T-helper 9 cell (primary cell): ENCODE measurements around the gene ZIC5.

Experiments
- DNase-seq: peaks from one replicate; pipeline ENCODE4 v3.0.0-alpha.2; 2020

The ZIC5 gene

DNA sequence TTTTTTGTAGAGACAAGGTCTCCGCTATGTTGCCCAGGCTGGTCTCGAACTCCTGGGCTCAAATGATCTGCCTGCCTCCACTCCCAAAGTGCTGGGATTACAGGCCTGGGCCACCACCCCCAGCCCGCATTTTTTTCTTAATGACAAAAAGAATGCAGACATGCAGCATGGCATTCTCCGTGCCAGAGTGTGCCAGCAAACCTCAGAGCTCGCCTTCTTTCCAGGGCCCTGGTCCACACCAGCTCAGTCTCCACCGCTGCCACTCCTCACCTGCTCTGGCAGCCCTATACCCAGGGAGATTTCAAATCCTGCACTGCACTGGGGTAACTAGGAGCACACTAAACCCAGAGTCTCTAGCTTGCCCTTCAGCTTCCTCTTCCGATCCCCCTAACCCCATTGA is 41.7 kb downstream of the ZIC5 start:
- no peak for DNase-seq

DNA sequence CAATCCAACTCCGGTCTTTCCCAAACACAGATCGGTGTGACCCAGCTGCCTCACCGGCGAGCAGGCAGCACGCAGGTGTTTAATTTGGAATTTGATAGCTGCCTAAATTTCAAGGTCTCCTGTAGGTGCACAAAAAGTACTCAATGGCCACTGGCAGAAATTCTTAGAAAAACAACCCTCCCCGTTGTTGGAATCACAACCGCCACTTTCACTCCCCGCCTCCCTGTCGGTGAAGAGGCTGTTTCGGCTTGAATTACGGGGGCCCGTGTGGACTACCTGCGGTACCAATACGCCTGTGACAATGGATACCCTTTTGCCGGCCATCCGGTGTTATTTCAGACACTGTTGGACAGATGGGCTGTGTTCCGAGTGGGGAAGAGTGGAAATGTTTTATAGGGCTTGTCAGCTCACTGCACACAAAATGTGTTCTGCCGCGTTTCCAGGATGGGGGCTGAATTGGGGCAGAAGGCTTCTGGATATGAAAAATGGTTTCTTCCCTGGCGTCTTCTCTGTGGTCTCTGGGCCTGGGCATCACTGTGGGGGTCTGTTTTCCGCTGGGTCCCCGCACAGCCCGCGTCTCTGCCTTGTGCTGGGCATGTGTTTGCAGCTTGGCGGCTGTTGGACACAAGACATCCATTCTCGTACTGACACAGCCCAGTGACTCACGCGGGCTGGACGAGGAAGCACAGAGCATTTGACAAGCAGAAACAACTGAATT is 45.4 kb downstream of the ZIC5 start:
- DNase-seq, result no peak

DNA sequence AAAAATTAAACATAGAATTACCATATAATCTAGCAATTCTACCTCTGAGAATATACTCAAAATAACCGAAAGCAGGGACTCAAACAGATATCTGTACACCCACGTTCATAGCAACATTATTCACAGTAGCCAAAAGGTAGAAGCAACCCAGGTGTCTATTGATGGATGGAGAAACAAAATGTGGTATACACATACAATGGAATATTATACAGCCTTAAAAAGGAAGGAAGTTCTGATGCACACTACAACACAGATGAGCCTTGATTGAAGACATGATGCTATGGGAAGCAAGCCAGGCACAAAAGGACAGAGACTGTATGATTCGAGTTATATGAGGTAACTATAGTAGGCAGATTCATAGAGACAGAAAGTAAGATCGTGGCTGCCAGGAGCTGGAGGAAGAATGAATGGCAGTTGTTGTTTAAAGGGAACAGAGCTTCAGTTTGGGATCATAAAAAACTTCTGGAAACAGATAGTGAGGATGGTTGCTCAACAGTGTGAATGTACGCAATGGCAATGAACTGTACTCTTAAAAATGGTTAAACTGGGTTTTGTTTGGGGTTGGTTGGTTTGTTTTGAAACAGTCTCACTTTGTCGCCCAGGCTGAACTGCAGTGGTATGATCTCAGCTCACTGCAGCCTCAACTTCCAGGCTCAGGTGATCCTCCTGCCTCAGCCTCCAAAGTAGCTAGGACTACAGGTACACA is 47.5 kb downstream of the ZIC5 start:
- no peak for DNase-seq

DNA sequence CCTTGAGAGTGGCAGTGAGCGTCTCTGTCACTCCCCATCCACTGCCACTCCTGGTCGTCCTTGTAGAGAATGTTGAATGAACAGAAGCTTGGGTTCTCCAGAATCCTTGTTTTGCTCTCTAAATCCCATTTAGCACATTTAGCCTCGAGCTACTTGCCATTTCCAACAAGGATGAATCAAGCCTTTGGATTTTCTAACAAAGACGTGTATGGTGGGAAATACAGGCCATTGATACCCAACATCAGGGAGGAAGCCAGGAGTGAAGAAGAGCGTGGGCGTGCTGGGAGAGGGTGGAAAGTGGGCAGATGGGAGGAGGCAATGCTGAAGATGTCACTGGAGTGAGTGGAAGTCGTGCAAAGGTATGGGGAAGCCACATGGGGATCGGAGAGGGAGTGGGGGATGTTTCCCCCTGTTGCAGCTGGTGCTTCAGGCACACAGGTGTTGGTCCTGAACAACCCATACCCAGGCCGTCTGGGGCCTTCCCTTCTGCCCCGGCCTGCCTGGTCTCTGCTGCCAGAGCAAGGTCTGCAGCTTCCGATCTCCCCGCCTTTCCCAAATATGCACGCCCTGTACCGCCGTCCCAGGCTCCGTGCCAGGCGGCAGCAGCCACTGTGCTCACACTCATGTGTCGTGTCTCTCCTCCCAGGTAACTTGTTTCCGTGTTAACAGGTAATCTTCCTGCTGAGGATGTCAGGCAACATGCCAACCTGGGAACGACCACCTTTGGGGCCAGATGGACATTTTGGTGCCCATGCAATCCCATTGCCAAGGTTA is 48.7 kb downstream of the ZIC5 start:
- no peak for DNase-seq

DNA sequence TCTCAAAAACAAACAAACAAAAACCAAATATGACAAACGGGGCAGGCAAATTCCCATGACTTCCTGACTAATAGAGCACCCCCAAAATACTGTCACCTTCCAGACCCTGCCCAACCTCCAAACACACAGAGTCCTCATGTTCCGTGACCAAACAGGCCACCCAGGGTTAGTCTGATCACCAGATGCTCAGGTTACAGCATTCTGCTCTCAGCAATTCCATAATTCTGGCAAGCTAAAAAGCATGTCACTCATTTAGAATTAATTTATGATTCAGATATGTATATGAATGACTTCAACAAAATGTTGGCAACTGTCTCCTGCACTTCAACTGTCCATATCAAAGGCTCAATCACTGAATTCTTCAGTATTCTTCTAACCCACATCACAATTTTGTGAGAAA is 52.4 kb downstream of the ZIC5 start:
- no peak for DNase-seq

DNA sequence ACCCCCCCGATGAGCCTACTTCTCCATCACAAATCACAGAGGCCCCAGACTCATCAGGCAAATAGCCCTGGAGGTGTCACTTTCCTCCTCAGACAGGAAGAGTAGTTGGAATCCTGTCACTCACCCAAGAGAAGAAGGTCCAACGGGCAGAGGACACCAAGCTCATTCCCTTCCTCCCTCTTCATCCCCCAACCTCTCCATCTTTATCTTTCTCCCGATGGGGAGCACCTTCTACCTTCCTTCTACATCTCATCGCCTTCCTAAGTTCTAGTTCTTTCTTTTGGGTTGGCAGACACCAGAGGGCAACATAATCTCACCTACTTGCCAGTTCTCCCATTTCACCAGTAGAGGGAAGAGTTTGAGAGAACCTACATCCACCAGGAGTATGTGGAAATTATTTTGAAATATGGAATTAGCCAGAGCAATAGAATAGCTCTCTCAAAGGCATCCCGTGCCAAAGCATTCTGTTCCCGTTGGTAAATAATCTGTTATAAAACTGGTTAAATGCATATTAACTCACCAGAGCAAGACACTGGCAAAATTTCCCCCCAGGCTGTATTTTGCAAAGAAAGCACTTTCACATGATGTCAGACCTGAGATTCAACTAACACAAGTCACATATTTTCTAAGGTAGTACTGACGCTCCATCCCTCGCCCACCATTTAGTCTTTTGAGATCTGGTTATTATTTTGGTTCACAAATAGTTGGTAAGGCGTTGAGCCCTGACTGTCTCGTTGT is 55.0 kb downstream of the ZIC5 start:
- DNase-seq, result no peak

DNA sequence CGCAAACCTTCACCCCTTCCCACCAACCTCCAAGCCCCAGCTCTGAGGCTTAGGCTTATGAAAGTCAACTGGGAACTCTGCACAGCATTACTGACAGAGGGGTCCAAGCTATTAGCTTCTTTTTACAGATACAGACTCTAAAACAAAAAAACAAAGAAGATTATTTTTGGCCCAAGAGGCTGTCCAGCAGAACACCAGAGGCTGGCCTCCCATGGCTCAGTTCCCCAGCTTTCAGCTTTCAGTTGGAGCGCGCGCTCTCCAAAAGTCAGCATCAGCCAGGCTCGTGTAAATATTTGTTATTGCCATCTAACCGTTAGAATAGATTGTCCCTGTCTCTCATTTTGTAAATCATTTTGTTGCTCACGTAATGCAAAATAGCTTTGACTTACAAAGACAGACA is 58.4 kb downstream of the ZIC5 start:
- no peak for DNase-seq
